Gastroesophageal sphincter (tissue), 4 donors: ENCODE data around the gene KRTAP17-1. TPM values are rescaled to one million over a fixed set of nuclear protein-coding genes. Genes with fewer than 3 reads are reported as not detected.
"Not testable (repeated sequence)": the region's sequence is repeated elsewhere in the genome, so short reads cannot be mapped to it uniquely, and the experiment has no call there.

Experiments used
- ATAC-seq: fragments of 150-250 bp; one replicate; pipeline ENCODE4 v1.9.1; 2016; ENCODE audit warnings: mild to moderate bottlenecking, moderate library complexity
- H3K27ac ChIP-seq, 4 donors: fragments of 200-600 bp; sonication (generic) in 3 of 4; 1 replicate in 3 of 4; 2 replicates in 1 of 4; pipeline ENCODE4 v1.5.1; 2016 to 2019
- H3K27me3 ChIP-seq: fragments of 200-600 bp; sonication (generic); one replicate; pipeline ENCODE4 v1.5.1; 2019
- H3K36me3 ChIP-seq, 2 donors: fragments of 200-600 bp; sonication (generic); one replicate each; pipeline ENCODE4 v1.5.1; 2019; ENCODE audit warnings: control low read depth in 1 of 2
- H3K4me1 ChIP-seq, 3 donors: fragments of 200-600 bp; sonication (generic); 1 replicate in 2 of 3; 2 replicates in 1 of 3; pipeline ENCODE4 v1.5.1; 2016 to 2019; ENCODE audit warnings: control low read depth in 2 of 3
- H3K4me3 ChIP-seq, 2 donors: fragments of 200-600 bp; sonication (generic); one replicate each; pipeline ENCODE4 v1.5.1; 2019; ENCODE audit warnings: mild to moderate bottlenecking in 1 of 2, moderate library complexity in 1 of 2
- H3K9me3 ChIP-seq, 3 donors: fragments of 200-600 bp; sonication (generic); one replicate each; pipeline ENCODE4 v1.5.1; 2017 to 2019; ENCODE audit warnings: control low read depth in 2 of 3
- EP300 ChIP-seq: sonication (generic); formaldehyde crosslinking; IDR thresholded peaks from one replicate; pipeline ENCODE4 v1.6.1; 2017; ENCODE audit warnings: antibody characterized with exemption, mild to moderate bottlenecking
- POLR2A ChIP-seq, 2 donors: fragments of 450-650 bp; IDR thresholded peaks; one replicate each; pipeline ENCODE4 v1.6.1; 2017; ENCODE audit warnings: antibody characterized with exemption in 2 of 2, mild to moderate bottlenecking in 2 of 2, moderate library complexity in 1 of 2
- POLR2AphosphoS5 ChIP-seq: sonication (generic); formaldehyde crosslinking; IDR thresholded peaks from one replicate; pipeline ENCODE4 v1.6.1; 2017; ENCODE audit warnings: antibody characterized with exemption
- whole genome bisulfite sequencing, 2 donors: methylation state at CpG; one replicate each; pipeline ENCODE4 v1.1.5; 2018; ENCODE audit warnings: low coverage in 1 of 2; 5-methylcytosine and 5-hydroxymethylcytosine counted together
- small RNA-seq, 4 donors: library from RNA; depleted of rRNA; stranded (forward); fragments of <200 nt; gene quantifications; one replicate each; pipeline ENCODE3, GENCODE V24; 2016
- total RNA-seq, 4 donors: library from RNA; depleted of rRNA; stranded (reverse); fragments of >200 nt; gene quantifications; one replicate each; pipeline ENCODE4 v1.1.0, GENCODE V29; 2016
- TF ChIP-seq, protein P1 (sequence below), 4 experiments: fragments of 200-600 bp in 2 of 4; fragments of 450-650 bp in 2 of 4; sonication (generic) in 1 of 4; IDR thresholded peaks; one replicate each; pipeline ENCODE4 v1.5.1; 2017 to 2019; ENCODE audit warnings: antibody characterized with exemption in 4 of 4, mild to moderate bottlenecking in 2 of 4, moderate library complexity in 2 of 4

KRTAP17-1 gene
- total RNA-seq, 4 donors from 2014 or later = not detected

DNA sequence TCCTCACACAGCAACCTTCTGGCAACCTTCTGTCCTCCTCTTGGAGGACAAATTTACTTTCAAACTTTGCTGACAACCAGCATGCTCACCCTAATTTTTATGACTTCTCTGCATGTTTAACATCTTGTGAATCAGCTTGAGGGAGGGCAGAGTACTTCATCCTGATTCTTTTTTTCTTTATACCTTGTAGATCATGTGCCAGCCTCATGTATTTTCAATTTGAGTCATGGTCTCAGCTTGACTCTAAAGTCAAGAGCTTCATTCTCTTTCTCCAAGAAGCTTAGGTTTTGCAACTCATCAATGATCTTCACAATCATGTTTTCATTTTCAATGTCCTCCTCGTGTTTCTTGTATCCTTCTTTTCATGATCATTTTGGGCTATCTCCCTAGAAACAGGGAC lies 43.7 kb downstream of the KRTAP17-1 start:
- Histone ChIP-seq H3K27ac (no peak overlapping the region), H3K9me3 (no peaks in the 10 kb centered on the region), H3K27me3 (peaks cover 5% of the 10 kb centered on the region), H3K4me3 (no peak overlapping the region), H3K36me3 (no peaks in the 10 kb centered on the region), H3K4me1 (no peaks in the 10 kb centered on the region)
- WGBS, 2 donors = no CpG with 5 or more reads among the region's 1 CpG
- TF ChIP-seq, protein P1, sequence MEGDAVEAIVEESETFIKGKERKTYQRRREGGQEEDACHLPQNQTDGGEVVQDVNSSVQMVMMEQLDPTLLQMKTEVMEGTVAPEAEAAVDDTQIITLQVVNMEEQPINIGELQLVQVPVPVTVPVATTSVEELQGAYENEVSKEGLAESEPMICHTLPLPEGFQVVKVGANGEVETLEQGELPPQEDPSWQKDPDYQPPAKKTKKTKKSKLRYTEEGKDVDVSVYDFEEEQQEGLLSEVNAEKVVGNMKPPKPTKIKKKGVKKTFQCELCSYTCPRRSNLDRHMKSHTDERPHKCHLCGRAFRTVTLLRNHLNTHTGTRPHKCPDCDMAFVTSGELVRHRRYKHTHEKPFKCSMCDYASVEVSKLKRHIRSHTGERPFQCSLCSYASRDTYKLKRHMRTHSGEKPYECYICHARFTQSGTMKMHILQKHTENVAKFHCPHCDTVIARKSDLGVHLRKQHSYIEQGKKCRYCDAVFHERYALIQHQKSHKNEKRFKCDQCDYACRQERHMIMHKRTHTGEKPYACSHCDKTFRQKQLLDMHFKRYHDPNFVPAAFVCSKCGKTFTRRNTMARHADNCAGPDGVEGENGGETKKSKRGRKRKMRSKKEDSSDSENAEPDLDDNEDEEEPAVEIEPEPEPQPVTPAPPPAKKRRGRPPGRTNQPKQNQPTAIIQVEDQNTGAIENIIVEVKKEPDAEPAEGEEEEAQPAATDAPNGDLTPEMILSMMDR (IDR thresholded peaks at IDR 0.05) = no peak
- TF ChIP-seq EP300 = no peak
- TF ChIP-seq POLR2A (IDR thresholded peaks at IDR 0.05) = no peak
- TF ChIP-seq POLR2AphosphoS5 = no peak
- ATAC-seq = no peak

DNA sequence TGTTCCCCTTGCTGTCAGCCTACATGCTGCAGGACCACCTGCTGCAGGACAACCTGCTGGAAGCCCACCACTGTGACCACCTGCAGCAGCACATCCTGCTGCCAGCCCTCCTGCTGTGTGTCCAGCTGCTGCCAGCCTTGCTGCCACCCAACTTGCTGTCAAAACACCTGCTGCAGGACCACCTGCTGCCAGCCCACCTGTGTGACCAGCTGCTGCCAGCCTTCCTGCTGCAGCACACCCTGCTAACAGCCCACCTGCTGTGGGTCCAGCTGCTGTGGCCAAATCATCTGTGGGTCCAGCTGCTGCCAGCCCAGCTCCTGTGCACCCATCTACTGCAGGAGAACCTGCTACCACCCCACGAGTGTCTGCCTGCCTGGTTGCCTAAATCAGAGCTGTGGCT lies 44.2 kb downstream of the KRTAP17-1 start:
- not testable (repeated sequence) for ATAC-seq, H3K9me3 ChIP-seq, H3K4me1 ChIP-seq, H3K27me3 ChIP-seq, H3K4me3 ChIP-seq, H3K27ac ChIP-seq, H3K36me3 ChIP-seq
- no CpG with 5 or more reads among the region's 1 CpG for WGBS, 2 donors

GRCh38 chr17:41267711-41268110 lies 47.8 kb downstream of the KRTAP17-1 start:
- H3K4me3 ChIP-seq = no peak overlapping the region
- H3K27me3 ChIP-seq = peaks cover 10% of the 10 kb centered on the region
- no peaks in the 10 kb centered on the region for H3K36me3 ChIP-seq
- no peaks in the 10 kb centered on the region for H3K4me1 ChIP-seq
- no peak for ATAC-seq
- H3K9me3 ChIP-seq = no peaks in the 10 kb centered on the region
- WGBS, 2 donors = 80% methylated on average over 1 of the region's 3 CpGs; no CpG with 5 or more reads in 1 of the 2 donors
- TF ChIP-seq POLR2AphosphoS5 (no peak), EP300 (no peak), POLR2A (IDR thresholded peaks at IDR 0.05) (no peak)
- TF ChIP-seq, protein P1 (IDR thresholded peaks at IDR 0.05) = no peak
- H3K27ac ChIP-seq = no peak overlapping the region

DNA sequence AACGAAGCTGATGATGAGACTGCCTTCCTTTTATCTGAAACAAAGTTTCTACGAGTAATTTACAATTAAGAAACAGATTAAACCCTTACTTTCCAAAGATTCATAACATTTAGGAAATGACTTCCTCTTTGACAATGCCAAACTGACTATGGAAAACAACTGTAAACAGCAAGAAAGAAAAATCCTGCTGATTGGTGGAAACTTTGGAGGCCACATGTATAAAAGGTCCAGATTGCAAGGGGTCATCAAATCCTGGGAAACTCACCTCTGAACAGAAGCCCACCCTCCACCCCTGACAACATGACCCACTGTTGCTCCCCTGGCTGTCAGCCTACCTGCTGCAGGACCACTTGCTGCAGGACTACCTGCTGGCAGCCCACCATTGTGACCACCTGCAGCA lies 50.4 kb downstream of the KRTAP17-1 start, which contains the start of gene KRTAP9-6:
Gene KRTAP9-6, plus strand, starts transcription at position 301 of the 400 bp plus-strand sequence. Its CDS starts 0 bp downstream, at position 301.
- Histone ChIP-seq H3K4me3 (no peak within 1 kb of the TSS), H3K27ac (no peak within 1 kb of the TSS), H3K27me3 (peaks cover 10% of the 10 kb centered on the region), H3K9me3 (no peaks in the 10 kb centered on the region), H3K36me3 (no peaks in the 10 kb centered on the region), H3K4me1 (no peaks in the 10 kb centered on the region)
- 38 to 70% methylated on average over 2 of the region's 2 CpGs for WGBS, 2 donors
- TF ChIP-seq POLR2A (IDR thresholded peaks at IDR 0.05) = no peak
- no peak for TF ChIP-seq EP300
- TF ChIP-seq, protein P1 (IDR thresholded peaks at IDR 0.05) = no peak
- TF ChIP-seq POLR2AphosphoS5 = no peak
- no peak for ATAC-seq

Small RNA genes lying within 50 kb of the gene (small RNA-seq; reads per million reads assigned to genes)
- gene KRTAP9-10P = 0 reads per million in 4 donors

Other genes with a start within 250 kb of the KRTAP17-1 start
- gene KRTAP2-4, start 249.8 kb downstream of the KRTAP17-1 start, total RNA-seq = not detected
- gene KRTAP4-7, start 231.6 kb downstream of the KRTAP17-1 start, total RNA-seq = not detected
- gene KRTAP4-8, start 217.6 kb downstream of the KRTAP17-1 start, total RNA-seq = not detected
- not detected for gene KRTAP4-16, start 213.5 kb downstream of the KRTAP17-1 start, total RNA-seq
- not detected for gene KRTAP4-9, start 210.3 kb downstream of the KRTAP17-1 start, total RNA-seq
- gene KRTAP4-11, start 197.3 kb downstream of the KRTAP17-1 start, total RNA-seq = not detected
- gene KRTAP4-12, start 191.5 kb downstream of the KRTAP17-1 start, total RNA-seq = not detected
- not detected for gene KRTAP4-6, start 175.2 kb downstream of the KRTAP17-1 start, total RNA-seq
- gene KRTAP4-5, start 165.9 kb downstream of the KRTAP17-1 start, total RNA-seq = not detected
- gene KRTAP4-4, start 155.0 kb downstream of the KRTAP17-1 start, total RNA-seq = not detected
- gene KRTAP4-3, start 147.5 kb downstream of the KRTAP17-1 start, total RNA-seq = not detected
- not detected for gene KRTAP4-2, start 137.5 kb downstream of the KRTAP17-1 start, total RNA-seq
- gene KRTAP4-1, start 130.8 kb downstream of the KRTAP17-1 start, total RNA-seq = not detected
- not detected for gene KRTAP9-1, start 125.8 kb downstream of the KRTAP17-1 start, total RNA-seq
- not detected for gene KRTAP9-2, start 89.1 kb downstream of the KRTAP17-1 start, total RNA-seq
- not detected for gene KRTAP9-3, start 83.3 kb downstream of the KRTAP17-1 start, total RNA-seq
- gene KRTAP9-8, start 77.7 kb downstream of the KRTAP17-1 start, total RNA-seq = not detected
- gene KRTAP9-4, start 66.0 kb downstream of the KRTAP17-1 start, total RNA-seq = not detected
- not detected for gene KRTAP9-9, start 60.3 kb downstream of the KRTAP17-1 start, total RNA-seq
- gene KRTAP9-6, start 50.3 kb downstream of the KRTAP17-1 start, total RNA-seq = not detected
- under 1 TPM in 1 of 4 donors, not detected in 3; 0.66 TPM for gene KRTAP9-7, start 40.0 kb downstream of the KRTAP17-1 start, total RNA-seq
- gene KRTAP29-1, start 12.9 kb downstream of the KRTAP17-1 start, total RNA-seq = not detected
- not detected for gene KRTAP16-1, start 6.4 kb downstream of the KRTAP17-1 start, total RNA-seq
- gene KRT33A, start 35.1 kb upstream of the KRTAP17-1 start, total RNA-seq = not detected
- gene KRT33B, start 54.1 kb upstream of the KRTAP17-1 start, total RNA-seq = not detected
- gene KRT34, start 66.6 kb upstream of the KRTAP17-1 start, total RNA-seq = under 1 TPM in 1 of 4 donors, not detected in 3; 0.27 TPM
- not detected for gene KRT31, start 81.9 kb upstream of the KRTAP17-1 start, total RNA-seq
- not detected for gene KRT37, start 108.9 kb upstream of the KRTAP17-1 start, total RNA-seq
- gene KRT38, start 125.3 kb upstream of the KRTAP17-1 start, total RNA-seq = not detected
- gene KRT32, start 151.7 kb upstream of the KRTAP17-1 start, total RNA-seq = under 1 TPM in 1 of 4 donors, not detected in 3; 0.13 TPM
- gene KRT35, start 165.4 kb upstream of the KRTAP17-1 start, total RNA-seq = not detected
- not detected for gene KRT36, start 174.2 kb upstream of the KRTAP17-1 start, total RNA-seq
- gene KRT13, start 189.9 kb upstream of the KRTAP17-1 start, total RNA-seq = 1,000 to 10,000 TPM in 1 of 4 donors, 100 to 1,000 TPM in 1, 10 to 100 TPM in 2; 20.7 to 1,501 (median 80.1) TPM
- gene KRT15, start 203.2 kb upstream of the KRTAP17-1 start, total RNA-seq = 100 to 1,000 TPM in 1 of 4 donors, 1 to 10 TPM in 3; 1.2 to 129 (median 4.2) TPM
- gene KRT19, start 212.6 kb upstream of the KRTAP17-1 start, total RNA-seq = 100 to 1,000 TPM in 1 of 4 donors, 1 to 10 TPM in 3; 2.9 to 154 (median 6.5) TPM